K562 (cell line): ENCODE measurements around the gene FRYL. TPM values are rescaled to one million over a fixed set of nuclear protein-coding genes. Genes with fewer than 3 reads are reported as not detected.

Source experiments
- ATAC-seq: fragments of 200-7000 bp; cut with Tn5 transposase; 3 replicates; pipeline ENCODE4 v1.9.1; 2020; ENCODE audit warnings: moderate library complexity
- Bru-seq: library from RNA; stranded (reverse); fragments of 400-500 nt; gene quantifications from one replicate; lab custom pipeline; 2021; lab: Mats Ljungman, UMichigan
- BruChase-seq, 2 experiments: library from RNA; stranded (reverse); fragments of 400-500 nt; gene quantifications; one replicate each; lab custom pipeline; 2021; lab: Mats Ljungman, UMichigan
- BruUV-seq: library from RNA; stranded (reverse); fragments of 400-500 nt; replicated peaks from 2 replicates; lab custom pipeline; 2021; lab: Mats Ljungman, UMichigan
- CTCF ChIA-PET: fragments of 300-600 bp; formaldehyde crosslinking; extraction: SDS; loops from one replicate; lab custom pipeline; 2021; ENCODE audit warnings: low intra/inter-chr PET ratio; lab: Yijun Ruan, JAX
- POLR2A ChIA-PET: fragments of 300-600, 350-650 bp; sonication (Branson Sonifier 250); formaldehyde crosslinking; extraction: SDS; loops from one replicate; lab custom pipeline; 2021; ENCODE audit warnings: antibody characterized with exemption, inconsistent platforms; lab: Yijun Ruan, JAX
- DNase-seq, 4 experiments: peaks; one replicate each; pipeline versions ENCODE4 v3.0.0 to v3.0.0-alpha.2; 2011 to 2018; ENCODE audit warnings: low spot score in 3 of 4, mixed read lengths in 3 of 4; ENCODE audit errors: extremely low read depth in 1 of 4
- FAIRE-seq: peaks from 2 replicates; lab custom pipeline; 2011; peaks lifted over from hg19 to GRCh38; lab: Jason Lieb, UNC
- H2AFZ ChIP-seq: 2 replicates; pipeline ENCODE4 v1.6.0; 2011; ENCODE audit warnings: low read depth, low read length, control low read depth, inconsistent platforms
- H3K27ac ChIP-seq: fragments of 200-600 bp; 3 replicates; pipeline ENCODE4 v1.8.0; 2011; ENCODE audit warnings: low read depth, mild to moderate bottlenecking, control low read depth, inconsistent platforms, low read length, moderate library complexity, mixed read lengths; ENCODE audit errors: extremely low read depth
- H3K27me3 ChIP-seq, 2 experiments: fragments of 300-600 bp in 1 of 2; 2 replicates in 1 of 2; 3 replicates in 1 of 2; pipeline versions ENCODE4 v1.6.0 to v1.8.0; 2011; ENCODE audit warnings: inconsistent platforms in 2 of 2, low read length in 2 of 2, mild to moderate bottlenecking in 1 of 2, mixed read lengths in 1 of 2, moderate library complexity in 1 of 2; ENCODE audit not compliant: control insufficient read depth in 2 of 2, insufficient read depth in 2 of 2
- H3K36me3 ChIP-seq: fragments of 300-600 bp; 3 replicates; pipeline ENCODE4 v1.8.0; 2011; ENCODE audit warnings: mild to moderate bottlenecking, low read length, inconsistent platforms; ENCODE audit not compliant: control insufficient read depth, insufficient read depth
- H3K4me1 ChIP-seq, 2 experiments: fragments of 200-600 bp in 1 of 2; replicated peaks in 1 of 2; 2 replicates in 1 of 2; 3 replicates in 1 of 2; pipeline versions ENCODE4 v1.5.1 to v1.8.0; 2011; ENCODE audit warnings: inconsistent platforms in 2 of 2, low read length in 2 of 2, mild to moderate bottlenecking in 1 of 2, mixed read lengths in 1 of 2, moderate library complexity in 1 of 2; ENCODE audit not compliant: control insufficient read depth in 2 of 2, insufficient read depth in 2 of 2
- H3K4me2 ChIP-seq: 2 replicates; pipeline ENCODE4 v1.6.1; 2011; ENCODE audit warnings: low read length, control low read depth, inconsistent platforms, mixed read lengths; ENCODE audit not compliant: insufficient read depth
- H3K4me3 ChIP-seq: fragments of 200-600 bp; sonication (generic), shearing (Covaris generic); 2 replicates; pipeline ENCODE4 v1.5.1; 2016; ENCODE audit warnings: control low read depth, inconsistent platforms
- H3K79me2 ChIP-seq: fragments of 200-600 bp; 3 replicates; pipeline ENCODE4 v1.8.0; 2011; ENCODE audit warnings: low read length, inconsistent platforms; ENCODE audit not compliant: control insufficient read depth, insufficient read depth
- H3K9ac ChIP-seq, 2 experiments: 2 replicates each; pipeline versions ENCODE4 v1.6.0 to v1.6.1; 2011; ENCODE audit warnings: low read depth in 2 of 2, low read length in 2 of 2, control low read depth in 1 of 2, inconsistent platforms in 1 of 2, mild to moderate bottlenecking in 1 of 2, mixed read lengths in 1 of 2; ENCODE audit not compliant: insufficient read depth in 1 of 2
- H3K9me1 ChIP-seq: one replicate; pipeline ENCODE4 v1.6.0; 2011; ENCODE audit warnings: inconsistent platforms, mild to moderate bottlenecking, low read length, moderate library complexity; ENCODE audit not compliant: control insufficient read depth, insufficient read depth
- H3K9me3 ChIP-seq: replicated peaks from 2 replicates; pipeline ENCODE4 v1.5.1; 2011; ENCODE audit warnings: low read depth, low read length, inconsistent platforms; ENCODE audit not compliant: control insufficient read depth, insufficient read depth
- H4K20me1 ChIP-seq: replicated peaks from 2 replicates; pipeline ENCODE4 v1.6.1; 2011; ENCODE audit warnings: low read length, inconsistent platforms, mixed read lengths; ENCODE audit not compliant: control insufficient read depth, insufficient read depth
- EWSR1 ChIP-seq: fragments of 450-650 bp; IDR thresholded peaks from 2 replicates; pipeline ENCODE4 v1.6.1; 2018; ENCODE audit warnings: borderline replicate concordance, mild to moderate bottlenecking, low read depth, moderate library complexity; ENCODE audit not compliant: partially characterized antibody
- RREB1 ChIP-seq: fragments of 250-450 bp; sonication (Bioruptor Pico); IDR thresholded peaks from 2 replicates; pipeline ENCODE4 v1.4.0; 2020
- TAF7 ChIP-seq: fragments of 450-650 bp; IDR thresholded peaks from 2 replicates; pipeline ENCODE4 v1.6.1; 2016; ENCODE audit warnings: missing genetic modification characterization, missing compliant biosample characterization
- ZBTB1 ChIP-seq: sonication (generic); formaldehyde crosslinking; IDR thresholded peaks from 2 replicates; pipeline ENCODE4 v1.8.1; 2023; ENCODE audit warnings: missing genetic modification reagents, low read depth, mild to moderate bottlenecking, borderline replicate concordance
- ZHX1 ChIP-seq: fragments of 150-350 bp; conservative IDR thresholded peaks from 2 replicates; pipeline ENCODE4 v1.6.1; 2014; ENCODE audit warnings: low read length
- WGBS: fragments of 100-300 bp; shearing (Covaris generic); methylation state at CpG from one replicate; pipeline ENCODE4 v1.1.6; 2016; ENCODE audit warnings: low coverage, mixed read lengths; ENCODE audit not compliant: insufficient coverage; ENCODE audit errors: missing lambda C conversion rate; 5-methylcytosine and 5-hydroxymethylcytosine counted together
- in situ Hi-C: fragments of 300-500 bp; cut with MboI; formaldehyde crosslinking; loops from 4 replicates; pipeline ENCODE4 v1.15.0; 2018; ENCODE audit warnings: inconsistent platforms, mixed read lengths
- intact Hi-C: fragments of 100-400 bp; cut with micrococcal nuclease; formaldehyde crosslinking; loops from 2 replicates; pipeline ENCODE4 v1.14.2; 2022
- long read RNA-seq, 3 experiments: library from polyadenylated mRNA in 2 of 3; library from RNA in 1 of 3; unstranded in 2 of 3; stranded (forward) in 1 of 3; transcript quantifications; one replicate each; pipeline ENCODE4 v2.0.0, GENCODE V29; 2019 to 2022
- polyA minus RNA-seq, 3 experiments: library from RNA; depleted of rRNA, polyadenylated mRNA; stranded (reverse); fragments of >200 nt; gene quantifications; 2 replicates each; pipeline ENCODE4 v1.2.3, GENCODE V29; 2011
- polyA plus RNA-seq, 8 experiments: library from polyadenylated mRNA; depleted of rRNA in 4 of 8; stranded (reverse) in 5 of 8; unstranded in 3 of 8; fragments of >200 nt; fragmentation: Nextera tagmentation in 2 of 8; fragmentation: Illumina TruSeq in 1 of 8; extraction: Ambion mirVana in 2 of 8; extraction: Trizol in 1 of 8; gene quantifications; 2 replicates each; pipeline versions ENCODE4 v1.2.1 to v1.2.3, GENCODE V29; 2011 to 2014; ENCODE audit warnings: inconsistent platforms in 1 of 8, missing spikeins in 1 of 8
- total RNA-seq, 7 experiments: library from RNA; depleted of rRNA in 6 of 7; stranded (reverse); fragments of >200 nt in 6 of 7; fragmentation: Illumina TruSeq in 2 of 7; extraction: Trizol in 2 of 7; gene quantifications; 2 replicates each; pipeline versions ENCODE4 v1.2.1 to v1.2.3, GENCODE V29; 2011 to 2021; ENCODE audit warnings: low replicate concordance in 1 of 7

The FRYL gene
- total RNA-seq (2011; cell fraction: chromatin; rRNA removed; ENCODE audit: low replicate concordance), result 54.3 and 216 TPM in 2 replicates
- total RNA-seq (2011; cell fraction: nucleolus; rRNA removed), result 36.9 and 53.4 TPM in 2 replicates
- 66.0 and 97.4 TPM in 2 replicates for total RNA-seq (2011; cell fraction: nucleoplasm; rRNA removed)
- total RNA-seq (2014; rRNA removed) (15.9 and 31.6 TPM in 2 replicates), total RNA-seq (2014; rRNA removed; fragmentation: Illumina TruSeq; extraction: Trizol) (29.3 and 36.9 TPM in 2 replicates), total RNA-seq (2015; rRNA removed; fragmentation: Illumina TruSeq; extraction: Trizol) (31.7 and 34.9 TPM in 2 replicates), total RNA-seq (2021) (24.1 and 25.8 TPM in 2 replicates), polyA plus RNA-seq (2011; rRNA removed) (16.0 and 21.7 TPM in 2 replicates), polyA plus RNA-seq (2014; fragmentation: Illumina TruSeq; extraction: Trizol) (11.4 and 13.2 TPM in 2 replicates), polyA plus RNA-seq (2014; fragmentation: Nextera tagmentation; extraction: Ambion mirVana) (1 to 10 TPM; 7.2 TPM), polyA plus RNA-seq (2014; rRNA removed) (9.3 and 11.5 TPM in 2 replicates), polyA minus RNA-seq (2011; rRNA and poly(A)+ RNA removed) (96.4 and 106 TPM in 2 replicates), Bru-seq, nascent RNA (percentile 75 among the genes with signal in this experiment), BruChase-seq, experiment 1, labeled RNA remaining after a 2-hour chase (percentile 80 among the genes with signal in this experiment), BruChase-seq, experiment 2, labeled RNA remaining after a 6-hour chase (percentile 81 among the genes with signal in this experiment)
- 4.9 and 8.5 TPM in 2 replicates for polyA plus RNA-seq (2011; cell fraction: cytosol; rRNA removed)
- 24.7 and 39.0 TPM in 2 replicates for polyA plus RNA-seq (2011; cell fraction: nucleus; rRNA removed)
- 10.3 and 14.0 TPM in 2 replicates for polyA plus RNA-seq (2012)
- 18.9 and 26.7 TPM in 2 replicates for polyA minus RNA-seq (2011; cell fraction: cytosol; rRNA and poly(A)+ RNA removed)
- polyA minus RNA-seq (2011; cell fraction: nucleus; rRNA and poly(A)+ RNA removed), result 125 and 183 TPM in 2 replicates
- long read RNA-seq, experiment 1, partial matches to known transcripts, result 6 of 13 reads
- long read RNA-seq, experiment 1, other reads (novel, unspliced or antisense), result 7 of 13 reads
- long read RNA-seq, experiment 2, partial matches to known transcripts, result 0 of 2 reads
- long read RNA-seq, experiment 2, other reads (novel, unspliced or antisense), result 2 of 2 reads
- long read RNA-seq, experiment 3, partial matches to known transcripts, result 0 of 2 reads
- long read RNA-seq, experiment 3, other reads (novel, unspliced or antisense), result 2 of 2 reads

GRCh38 chr4:48779998-48780864 is at the start of gene FRYL:
TSS of gene FRYL (minus strand) at chr4:48780279. CDS start at chr4:48634410, 145,869 bp downstream.
- peak within 1 kb of the TSS; percentile 86 for H3K4me2 ChIP-seq
- DNase-seq, result peak; percentile 97 to 99 (median 98)
- no peaks in the 10 kb centered on the region for H3K27me3 ChIP-seq
- ChIA-PET CTCF (interaction anchor here (0.7 kb wide), 1 partner anchor 151 kb away, joined by 3 read pairs; no protein-coding TSS in a partner anchor), POLR2A (interaction anchor here (0.6 to 2.1 kb wide), 12 partner anchors 10 to 233 kb away, joined by 3 to 7 read pairs (median 4); no protein-coding TSS in a partner anchor)
- H3K79me2 ChIP-seq, result peaks cover 47% of the 10 kb centered on the region
- peak within 1 kb of the TSS; percentile 81 to 95 for H3K9ac ChIP-seq
- H3K9me3 ChIP-seq, result no peaks in the 10 kb centered on the region
- in situ Hi-C loops (no loop called here), intact Hi-C loops (loop anchor here (2.0 to 5.0 kb wide), 5 partner anchors 51 to 182 kb away; partner anchors contain the start of gene OCIAD1)
- H2AFZ ChIP-seq, result peak within 1 kb of the TSS; percentile 96
- H3K4me1 ChIP-seq, result peaks cover 9 to 20% of the 10 kb centered on the region in 2 experiments
- H3K9me1 ChIP-seq, result no peaks in the 10 kb centered on the region
- H4K20me1 ChIP-seq, result no peaks in the 10 kb centered on the region; the same call in 1 of the 2 replicates
- peak within 1 kb of the TSS; percentile 88 for H3K4me3 ChIP-seq
- FAIRE-seq, result peak; percentile 99
- peak; percentile 90 for ATAC-seq
- WGBS, result under 1% methylated on average over 50 of the region's 51 CpGs
- no peaks in the 10 kb centered on the region for H3K36me3 ChIP-seq
- peak within 1 kb of the TSS; percentile 88 for H3K27ac ChIP-seq
- BruUV-seq, result no TSS peak
- TF ChIP-seq ZHX1 (no peak), EWSR1 (no peak), TAF7 (tag) (0 out of 2 replicates have a peak, but pooled peaks have one; percentile 30), ZBTB1 (CRISPR knock-in tag) (0 out of 2 replicates have a peak, but pooled peaks have one; percentile 3), RREB1 (CRISPR knock-in tag) (0 out of 2 replicates have a peak, but pooled peaks have one; percentile 23)
